ENCODE results near the gene PARVB.

Gene PARVB

DNA sequence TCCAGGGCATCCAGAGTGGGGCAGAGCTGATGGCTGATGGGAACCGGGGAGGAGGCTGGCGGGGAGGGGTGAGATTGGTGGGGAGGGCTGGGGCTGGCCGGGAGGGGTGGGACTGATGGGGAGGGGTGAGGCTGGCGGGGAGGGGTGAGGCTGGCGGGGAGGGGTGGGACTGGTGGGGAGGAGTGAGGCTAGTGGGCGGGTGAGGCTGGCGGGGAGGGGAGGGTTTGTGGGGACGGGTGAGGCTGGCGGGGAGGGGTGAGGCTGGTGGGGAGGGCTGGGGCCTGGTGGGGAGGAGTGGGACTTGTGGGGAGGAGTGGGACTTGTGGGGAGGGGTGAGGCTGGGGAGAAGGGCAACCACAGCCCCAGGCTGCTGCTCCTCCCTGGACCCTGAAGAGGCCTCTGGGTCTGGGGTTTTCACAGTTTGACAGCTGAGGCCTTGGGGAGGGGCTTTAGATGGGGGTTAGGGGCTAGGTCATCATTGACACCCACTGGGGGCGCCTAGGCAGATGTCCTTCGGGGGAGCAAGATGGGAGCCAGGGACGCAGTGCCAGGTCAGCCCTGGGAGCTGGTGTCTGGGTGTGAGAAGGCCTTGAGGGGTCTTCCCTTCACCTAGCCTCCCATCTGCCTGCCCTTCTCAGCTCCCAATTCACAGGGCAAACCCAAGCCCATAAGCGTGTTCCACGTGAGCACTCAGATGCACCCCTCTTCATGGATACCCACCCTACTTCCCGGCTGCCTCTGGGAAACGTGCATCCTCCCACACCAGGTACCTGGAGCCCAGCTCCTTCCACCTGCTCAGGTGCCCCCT, 183.3 kb downstream of the PARVB start:
- in situ Hi-C loops (cut with MboI; ENCODE audit: low sequenced_read_pairs): no loop called here

DNA sequence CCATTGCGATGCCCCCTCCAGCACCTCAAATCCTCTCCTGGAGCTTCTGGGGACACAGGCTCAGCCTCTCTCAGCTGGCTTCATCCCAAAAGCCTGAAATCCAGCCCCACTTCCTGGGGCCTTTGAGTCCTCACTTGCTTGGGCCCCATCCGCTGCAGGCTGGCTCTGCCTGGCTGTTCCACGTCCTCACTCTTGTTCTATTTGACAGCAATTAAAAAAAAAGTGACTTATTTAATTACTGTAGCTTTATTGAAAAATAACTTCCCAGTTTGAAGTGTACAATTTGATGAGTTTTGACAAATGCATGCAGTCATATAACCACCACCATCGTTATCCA, 183.8 kb downstream of the PARVB start:
- in situ Hi-C loops (cut with MboI; ENCODE audit: low sequenced_read_pairs): no loop called here

DNA sequence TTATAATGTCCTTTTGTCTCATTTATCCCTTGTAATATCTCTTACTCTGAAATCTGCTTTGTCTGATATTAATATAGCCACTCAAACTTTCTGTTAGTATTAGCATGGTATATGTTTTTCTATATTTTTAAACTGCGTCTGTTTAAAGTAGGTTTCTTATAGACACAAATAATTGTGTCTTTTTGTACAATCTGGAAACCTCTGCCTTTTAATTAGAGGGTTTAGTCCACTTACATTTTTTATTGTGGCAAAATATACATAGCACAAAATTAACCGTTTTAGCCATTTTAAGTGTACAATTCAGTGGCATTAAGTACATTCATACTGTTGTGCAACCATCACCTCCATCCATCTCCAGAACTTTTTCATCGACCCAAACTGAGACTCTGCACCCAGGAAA, 185.2 kb downstream of the PARVB start:
- in situ Hi-C loops (cut with MboI; ENCODE audit: low sequenced_read_pairs): no loop called here

GRCh38 chr22:44210722-44211121, 186.6 kb downstream of the PARVB start:
- in situ Hi-C loops (cut with MboI; ENCODE audit: low sequenced_read_pairs): no loop called here

DNA sequence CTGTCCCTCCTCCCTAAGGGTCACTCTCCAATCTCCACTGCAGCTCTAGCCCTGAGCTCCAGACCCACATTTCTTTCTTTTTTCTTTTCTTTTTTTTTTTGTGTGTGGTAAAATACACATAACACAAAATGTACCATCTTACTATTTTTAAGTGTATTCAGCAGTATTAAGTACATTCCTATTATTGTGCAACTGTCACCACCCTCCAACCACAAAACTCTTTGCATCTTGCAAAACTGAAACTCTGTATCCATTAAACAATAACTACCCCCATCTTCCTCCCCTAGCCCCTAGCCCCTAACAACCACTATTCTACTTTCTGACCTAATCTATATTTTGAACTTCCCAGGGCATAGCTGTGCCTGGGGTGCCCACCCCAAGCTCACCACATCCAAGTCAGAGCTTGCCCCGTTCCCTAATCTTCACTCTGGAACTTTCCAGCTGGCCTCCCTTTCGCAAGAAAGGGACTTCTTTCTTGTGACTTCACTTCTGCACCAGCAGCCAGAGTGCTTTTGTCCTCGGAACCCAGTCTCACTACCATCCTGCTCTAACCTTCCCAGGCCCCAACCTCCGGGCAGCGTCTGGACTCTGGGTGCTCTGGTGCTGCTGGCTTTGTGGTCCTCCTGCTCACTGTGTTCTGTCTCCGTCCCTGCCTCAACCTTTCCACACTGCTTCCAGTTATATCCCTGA, 187.3 kb downstream of the PARVB start:
- in situ Hi-C loops (cut with MboI; ENCODE audit: low sequenced_read_pairs): no loop called here

DNA sequence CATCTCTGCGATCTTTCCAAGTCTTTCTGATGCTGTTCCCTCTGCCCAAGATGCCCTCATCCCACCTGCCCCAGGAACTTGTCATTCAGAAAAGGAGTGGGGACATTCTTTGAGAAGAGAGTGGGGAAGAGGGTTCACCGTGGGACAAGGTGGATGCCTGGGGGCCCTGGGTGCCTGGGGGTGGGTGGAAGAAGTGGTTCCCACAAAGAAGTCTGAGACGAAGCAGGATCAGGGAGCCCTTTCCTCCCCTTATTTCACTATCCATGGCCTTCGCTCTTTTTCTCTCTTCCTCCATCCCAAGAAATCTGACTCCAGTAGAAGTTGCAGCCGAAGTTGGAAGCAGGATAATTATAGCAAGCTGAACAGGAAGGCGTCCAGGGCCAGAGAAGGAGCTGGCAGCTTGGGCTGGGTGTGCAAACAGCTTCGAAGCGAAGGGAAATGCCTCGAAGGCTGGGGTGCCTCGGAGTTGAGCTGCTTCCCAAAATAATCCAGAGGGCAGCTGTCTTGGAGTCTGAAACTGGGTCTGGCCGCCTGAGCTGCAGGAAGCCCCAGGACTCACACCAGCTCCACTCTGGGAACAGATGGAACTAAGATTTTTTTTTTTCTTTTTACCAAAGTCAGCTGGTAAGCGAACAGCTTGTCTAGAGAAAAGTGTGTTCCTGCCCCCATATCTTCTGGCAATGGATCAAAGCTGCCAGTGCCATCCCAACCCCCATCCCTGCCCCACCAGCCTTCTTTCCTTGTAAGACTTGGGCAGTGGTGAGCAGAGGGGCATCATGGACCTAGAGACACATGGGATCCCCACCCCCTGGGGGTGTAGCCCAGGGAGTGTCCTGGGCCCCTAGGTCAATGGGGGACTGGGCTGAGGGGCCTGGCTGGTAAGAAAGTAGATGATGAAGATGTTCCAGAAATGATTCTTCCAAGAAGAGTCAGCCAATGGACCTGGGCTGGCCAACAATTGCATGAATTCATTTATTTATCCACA, 188.1 kb downstream of the PARVB start:
- in situ Hi-C loops (cut with MboI; ENCODE audit: low sequenced_read_pairs): no loop called here

GRCh38 chr22:44212936-44213335, 188.8 kb downstream of the PARVB start:
- in situ Hi-C loops (cut with MboI; ENCODE audit: low sequenced_read_pairs): no loop called here

DNA sequence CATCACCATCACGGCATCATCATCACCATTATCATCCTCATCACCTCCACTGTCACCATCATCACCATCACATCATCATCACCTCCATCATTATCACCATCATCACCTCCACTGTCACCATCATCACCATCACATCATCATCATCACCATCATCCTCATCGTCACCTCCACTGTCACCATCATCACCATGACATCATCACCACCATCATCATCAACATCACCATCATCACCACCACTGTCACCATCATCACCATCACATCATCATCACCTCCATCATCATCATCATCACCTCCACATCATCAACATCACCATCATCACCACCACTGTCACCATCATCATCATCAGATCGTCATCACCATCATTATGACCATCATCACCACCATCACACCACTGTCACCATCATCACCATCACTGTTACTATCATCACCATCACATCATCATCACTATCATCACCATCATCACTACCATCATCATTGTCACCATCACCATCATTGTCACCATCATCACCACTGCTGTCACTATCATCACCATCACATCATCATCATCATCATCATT, 189.5 kb downstream of the PARVB start:
- in situ Hi-C loops (cut with MboI; ENCODE audit: low sequenced_read_pairs): no loop called here

DNA sequence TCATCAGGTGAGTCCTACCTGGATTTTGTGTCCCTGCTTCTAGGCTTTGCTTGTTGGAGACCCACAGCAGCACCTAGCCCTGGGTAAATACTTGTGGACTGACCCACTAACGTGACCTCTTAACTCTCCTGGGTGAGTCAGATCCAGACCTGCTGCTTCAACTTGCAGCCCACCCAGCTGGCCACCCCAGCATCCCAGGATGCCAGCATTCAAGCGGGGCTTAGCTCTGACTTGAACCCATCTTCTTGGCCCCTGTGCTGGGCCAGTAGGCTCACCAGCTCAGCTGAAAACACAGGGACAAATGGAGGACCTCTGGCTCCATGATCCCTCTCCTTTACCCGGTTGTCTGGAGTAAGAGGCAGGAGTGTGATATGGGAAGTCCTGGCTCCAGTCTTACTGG, 190.1 kb downstream of the PARVB start:
- in situ Hi-C loops (cut with MboI; ENCODE audit: low sequenced_read_pairs): no loop called here

- in situ Hi-C loops (cut with MboI; ENCODE audit: low sequenced_read_pairs): no loop called here
Observed at GRCh38 chr22:44214764-44215163, 190.7 kb downstream of the PARVB start.

DNA sequence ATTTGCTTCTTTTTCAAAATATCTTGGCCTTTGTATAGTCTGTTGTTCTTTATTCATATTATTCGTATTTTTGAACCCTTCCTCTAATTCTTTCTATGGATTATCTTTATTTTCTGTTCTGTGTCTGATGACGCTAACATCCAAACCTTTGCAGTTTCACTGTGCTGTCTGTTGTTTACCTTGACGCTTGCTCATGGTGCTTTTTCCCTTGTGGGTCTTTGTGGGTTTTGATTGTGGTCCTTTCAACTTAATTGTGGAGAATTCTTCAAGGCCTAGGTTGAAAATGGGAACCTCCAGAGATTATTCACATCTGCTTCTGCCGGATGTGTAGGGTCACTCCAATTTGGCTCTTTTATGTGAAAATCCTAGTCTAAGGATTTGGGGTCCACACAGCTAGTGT, 191.2 kb downstream of the PARVB start:
- in situ Hi-C loops (cut with MboI; ENCODE audit: low sequenced_read_pairs): no loop called here

- in situ Hi-C loops (cut with MboI; ENCODE audit: low sequenced_read_pairs): no loop called here
Observed at GRCh38 chr22:44217346-44217745, 193.2 kb downstream of the PARVB start.

DNA sequence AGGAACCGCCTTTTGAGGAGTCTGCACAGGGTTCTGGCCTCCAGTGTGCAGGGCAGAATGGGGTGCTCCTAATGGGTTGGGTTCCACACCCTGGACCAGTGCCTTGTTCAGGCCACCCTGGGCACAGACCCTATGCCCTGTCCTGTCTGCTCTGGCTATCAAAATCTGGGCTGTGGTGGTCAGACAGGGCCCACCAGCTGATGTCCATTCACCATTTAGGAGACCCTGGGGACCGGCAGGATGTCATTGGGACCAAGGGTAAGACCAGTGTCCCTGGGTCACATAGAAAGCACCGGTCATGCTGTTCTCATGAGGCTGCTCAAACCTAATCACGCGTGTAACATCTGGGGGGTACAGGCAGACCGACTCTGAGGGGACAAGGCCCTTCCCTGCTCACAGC, 194.0 kb downstream of the PARVB start:
- in situ Hi-C loops (cut with MboI; ENCODE audit: low sequenced_read_pairs): no loop called here

GRCh38 chr22:44219101-44219870, 195.2 kb downstream of the PARVB start:
- in situ Hi-C loops (cut with MboI; ENCODE audit: low sequenced_read_pairs): no loop called here

GRCh38 chr22:44220727-44221680, 196.9 kb downstream of the PARVB start:
- in situ Hi-C loops (cut with MboI; ENCODE audit: low sequenced_read_pairs): no loop called here

DNA sequence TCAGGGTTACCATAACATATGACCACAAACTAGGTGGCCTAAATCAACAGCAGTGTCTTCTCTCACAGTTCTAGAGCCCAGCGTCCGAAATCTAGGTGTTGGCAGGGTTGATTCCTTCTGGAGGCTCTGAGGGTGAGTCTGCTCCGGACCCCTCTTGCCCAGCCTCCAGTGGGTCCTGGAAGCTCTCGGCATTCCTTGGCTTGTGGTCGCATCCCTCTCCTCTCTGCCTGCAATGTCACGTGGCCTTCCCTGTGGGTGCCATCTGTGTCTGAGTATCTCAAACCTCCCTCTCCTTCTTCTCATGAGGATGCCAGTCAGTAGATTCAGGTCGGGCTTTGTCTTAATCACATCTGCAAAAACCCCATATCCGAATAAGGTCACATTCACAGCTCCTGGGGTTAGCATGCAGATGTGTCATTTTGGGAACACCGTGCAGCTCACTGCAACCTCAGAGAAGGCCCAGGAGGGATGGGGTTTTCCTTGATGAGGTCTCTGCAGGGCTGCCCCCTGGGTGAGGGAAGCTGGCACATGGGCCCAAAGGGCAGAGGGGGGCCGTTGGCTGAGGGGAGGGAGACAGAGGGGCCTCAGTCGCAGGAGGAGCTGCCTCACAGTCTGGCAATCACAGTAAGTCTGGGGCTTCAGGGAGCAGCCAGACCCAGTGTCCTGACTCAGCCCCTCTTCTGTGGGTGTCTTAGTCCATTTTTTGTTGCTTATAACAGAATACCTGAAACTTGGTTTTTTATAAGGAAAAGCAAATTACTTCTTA, 197.8 kb downstream of the PARVB start:
- in situ Hi-C loops (cut with MboI; ENCODE audit: low sequenced_read_pairs): no loop called here

Data from HL-60/S4 (cell line).